ENCODE results near the gene PRPF38B.

PRPF38B gene

GRCh38 chr1:108685529-108685928 lies 6.6 kb upstream of the PRPF38B start:
- Histone ChIP-seq H3K27ac (ENCODE audit: low read length) (no peak overlapping the region), H3K36me3 (replicated peaks; ENCODE audit: low read depth, low read length) (no peaks in the 10 kb centered on the region), H2AFZ (ENCODE audit: low read depth, low read length) (no peak overlapping the region), H3K4me2 (ENCODE audit: low read length) (no peak overlapping the region), H3K4me3 (ENCODE audit: low read length) (no peak overlapping the region), H3K79me2 (ENCODE audit: low read length) (no peaks in the 10 kb centered on the region), H3K27me3 (ENCODE audit: low read depth, low read length) (no peaks in the 10 kb centered on the region), H4K20me1 (ENCODE audit: insufficient read depth, low read length) (no peaks in the 10 kb centered on the region), H3K9ac (ENCODE audit: low read length) (no peak overlapping the region), H3K9me3 (ENCODE audit: insufficient read depth, low read length) (no peaks in the 10 kb centered on the region), H3K4me1 (ENCODE audit: low read length) (no peaks in the 10 kb centered on the region)
- TF ChIP-seq CTCF (IDR thresholded peaks at IDR 0.05; ENCODE audit: low read depth, low read length) (no peak), EZH2phosphoT487 (IDR thresholded peaks at IDR 0.05; ENCODE audit: low read depth) (no peak)

- Histone ChIP-seq H3K4me3 (ENCODE audit: low read length) (no peak overlapping the region), H3K9ac (ENCODE audit: low read length) (no peak overlapping the region), H2AFZ (ENCODE audit: low read depth, low read length) (no peak overlapping the region), H3K79me2 (ENCODE audit: low read length) (peaks cover 10% of the 10 kb centered on the region), H3K9me3 (ENCODE audit: insufficient read depth, low read length) (no peaks in the 10 kb centered on the region), H3K27me3 (ENCODE audit: low read depth, low read length) (no peaks in the 10 kb centered on the region), H3K4me1 (ENCODE audit: low read length) (peaks cover 8% of the 10 kb centered on the region), H3K4me2 (ENCODE audit: low read length) (no peak overlapping the region), H3K27ac (ENCODE audit: low read length) (no peak overlapping the region), H3K36me3 (replicated peaks; ENCODE audit: low read depth, low read length) (no peaks in the 10 kb centered on the region), H4K20me1 (ENCODE audit: insufficient read depth, low read length) (no peaks in the 10 kb centered on the region)
- TF ChIP-seq EZH2phosphoT487 (IDR thresholded peaks at IDR 0.05; ENCODE audit: low read depth) (no peak), CTCF (IDR thresholded peaks at IDR 0.05; ENCODE audit: low read depth, low read length) (no peak)
Measured at GRCh38 chr1:108686614-108687313, 5.3 kb upstream of the PRPF38B start.

GRCh38 chr1:108691128-108691941 lies 775 bp upstream of the PRPF38B start:
- TF ChIP-seq EZH2phosphoT487 (IDR thresholded peaks at IDR 0.05; ENCODE audit: low read depth): no peak
- TF ChIP-seq CTCF (IDR thresholded peaks at IDR 0.05; ENCODE audit: low read depth, low read length): no peak
- no peaks in the 10 kb centered on the region for H3K9me3 ChIP-seq (ENCODE audit: insufficient read depth, low read length)

More at GRCh38 chr1:108691128-108691941, 775 bp upstream of the PRPF38B start:
- peak overlapping the region; percentile 99 for H3K4me3 ChIP-seq (ENCODE audit: low read length)
- peak overlapping the region; percentile 83 for H2AFZ ChIP-seq (ENCODE audit: low read depth, low read length)
- no peaks in the 10 kb centered on the region for H3K27me3 ChIP-seq (ENCODE audit: low read depth, low read length)
- H3K4me2 ChIP-seq (ENCODE audit: low read length): peak overlapping the region; percentile 96
- peaks cover 23% of the 10 kb centered on the region for H3K36me3 ChIP-seq (replicated peaks; ENCODE audit: low read depth, low read length)
- H3K4me1 ChIP-seq (ENCODE audit: low read length): peaks cover 17% of the 10 kb centered on the region
- peak overlapping the region; percentile 94 for H3K9ac ChIP-seq (ENCODE audit: low read length)
- H4K20me1 ChIP-seq (ENCODE audit: insufficient read depth, low read length): peaks cover 27% of the 10 kb centered on the region
- H3K79me2 ChIP-seq (ENCODE audit: low read length): peaks cover 54% of the 10 kb centered on the region
- H3K27ac ChIP-seq (ENCODE audit: low read length): peak overlapping the region; percentile 88

All from OCI-LY3 (cell line).